GM21717 (cell line): ENCODE data around the gene ODAD3.

Experiments
- ATAC-seq: cut with Tn5 transposase; IDR thresholded peaks from one replicate; pipeline ENCODE4 v1.9.1; 2021; ENCODE audit warnings: mild to moderate bottlenecking, moderate library complexity; ENCODE audit not compliant: unreplicated experiment

Gene ODAD3

GRCh38 chr19:11377756-11378155, 57.2 kb downstream of the ODAD3 start:
- ATAC-seq: no peak

- ATAC-seq: no peak
These were observed 57.7 kb downstream of the ODAD3 start for GRCh38 chr19:11377237-11377636.

GRCh38 chr19:11375143-11375948, 59.6 kb downstream of the ODAD3 start:
- ATAC-seq: no peak

GRCh38 chr19:11374433-11375142, 60.3 kb downstream of the ODAD3 start, which contains the start of gene SWSAP1:
Gene SWSAP1 (plus strand): TSS chr19:11374666. CDS start chr19:11374681, 15 bp downstream.
- ATAC-seq: peak; percentile 77

- no peak for ATAC-seq
These were observed 61.0 kb downstream of the ODAD3 start for GRCh38 chr19:11373885-11374432.

- no peak for ATAC-seq
These were observed 61.6 kb downstream of the ODAD3 start for GRCh38 chr19:11373166-11373884.

GRCh38 chr19:11370744-11371143, 64.2 kb downstream of the ODAD3 start:
- ATAC-seq: no peak
